ENCODE results near the gene AOPEP. TPM values are rescaled to one million over a fixed set of nuclear protein-coding genes. Genes with fewer than 3 reads are reported as not detected.

The AOPEP gene
- polyA plus RNA-seq, 1 donor from 2014 or later, result 10.0 TPM

DNA sequence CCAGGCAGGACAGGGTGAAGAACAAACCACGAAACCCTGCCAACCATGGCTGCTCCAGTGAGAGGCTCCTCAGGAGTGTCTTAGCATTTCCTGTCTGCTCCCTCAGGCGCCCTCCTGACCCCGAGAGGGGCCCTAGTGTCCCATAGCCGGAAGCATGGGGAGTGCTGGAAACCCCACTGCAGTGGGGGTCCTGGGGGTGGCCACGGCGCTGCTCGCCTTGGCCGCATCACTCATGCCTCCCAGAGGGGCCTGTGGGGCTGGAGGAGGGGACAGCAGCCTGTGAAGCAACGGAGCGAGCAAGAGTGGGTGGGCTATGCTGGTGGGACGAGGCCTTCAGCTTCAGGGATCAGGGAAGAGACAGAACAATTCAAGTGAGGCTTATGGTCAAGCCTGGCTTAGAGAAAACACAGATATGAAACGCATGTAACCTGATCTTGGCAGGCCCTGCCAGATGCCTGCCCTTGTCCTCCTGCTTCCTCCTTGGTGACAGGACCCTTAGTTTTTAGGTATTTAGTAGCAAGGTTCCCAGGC lies 372.0 kb downstream of the AOPEP start:
- Histone ChIP-seq H3K4me3 (ENCODE audit: low read length) (no peak overlapping the region), H3K9me2 (ENCODE audit: insufficient read depth, low read length) (no peaks in the 10 kb centered on the region), H3K36me3 (ENCODE audit: insufficient read depth, low read length) (no peaks in the 10 kb centered on the region), H3K9ac (ENCODE audit: low read length) (no peak overlapping the region), H3K27me3 (ENCODE audit: insufficient read depth, low read depth, low read length) (no peaks in the 10 kb centered on the region), H4K20me1 (ENCODE audit: insufficient read depth) (no peaks in the 10 kb centered on the region), H3K4me2 (ENCODE audit: low read length) (no peak overlapping the region), H3F3A (ENCODE audit: insufficient read depth, low read length, poor library complexity, severe bottlenecking) (no peaks in the 10 kb centered on the region), H3K9me3 (ENCODE audit: low read length) (no peaks in the 10 kb centered on the region), H2AFZ (ENCODE audit: low read depth, low read length) (no peak overlapping the region), H3K27ac (ENCODE audit: low read length) (no peak overlapping the region), H3K79me2 (replicated peaks; ENCODE audit: insufficient read depth, low read length) (no peaks in the 10 kb centered on the region)
- no peak for TF ChIP-seq MXI1 (conservative IDR thresholded peaks at IDR 0.05; ENCODE audit: poor library complexity, severe bottlenecking)
- TF ChIP-seq, protein P1, sequence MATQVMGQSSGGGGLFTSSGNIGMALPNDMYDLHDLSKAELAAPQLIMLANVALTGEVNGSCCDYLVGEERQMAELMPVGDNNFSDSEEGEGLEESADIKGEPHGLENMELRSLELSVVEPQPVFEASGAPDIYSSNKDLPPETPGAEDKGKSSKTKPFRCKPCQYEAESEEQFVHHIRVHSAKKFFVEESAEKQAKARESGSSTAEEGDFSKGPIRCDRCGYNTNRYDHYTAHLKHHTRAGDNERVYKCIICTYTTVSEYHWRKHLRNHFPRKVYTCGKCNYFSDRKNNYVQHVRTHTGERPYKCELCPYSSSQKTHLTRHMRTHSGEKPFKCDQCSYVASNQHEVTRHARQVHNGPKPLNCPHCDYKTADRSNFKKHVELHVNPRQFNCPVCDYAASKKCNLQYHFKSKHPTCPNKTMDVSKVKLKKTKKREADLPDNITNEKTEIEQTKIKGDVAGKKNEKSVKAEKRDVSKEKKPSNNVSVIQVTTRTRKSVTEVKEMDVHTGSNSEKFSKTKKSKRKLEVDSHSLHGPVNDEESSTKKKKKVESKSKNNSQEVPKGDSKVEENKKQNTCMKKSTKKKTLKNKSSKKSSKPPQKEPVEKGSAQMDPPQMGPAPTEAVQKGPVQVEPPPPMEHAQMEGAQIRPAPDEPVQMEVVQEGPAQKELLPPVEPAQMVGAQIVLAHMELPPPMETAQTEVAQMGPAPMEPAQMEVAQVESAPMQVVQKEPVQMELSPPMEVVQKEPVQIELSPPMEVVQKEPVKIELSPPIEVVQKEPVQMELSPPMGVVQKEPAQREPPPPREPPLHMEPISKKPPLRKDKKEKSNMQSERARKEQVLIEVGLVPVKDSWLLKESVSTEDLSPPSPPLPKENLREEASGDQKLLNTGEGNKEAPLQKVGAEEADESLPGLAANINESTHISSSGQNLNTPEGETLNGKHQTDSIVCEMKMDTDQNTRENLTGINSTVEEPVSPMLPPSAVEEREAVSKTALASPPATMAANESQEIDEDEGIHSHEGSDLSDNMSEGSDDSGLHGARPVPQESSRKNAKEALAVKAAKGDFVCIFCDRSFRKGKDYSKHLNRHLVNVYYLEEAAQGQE (IDR thresholded peaks at IDR 0.05; ENCODE audit: borderline replicate concordance), result no peak
- no peak for TF ChIP-seq CTCF (IDR thresholded peaks at IDR 0.05; ENCODE audit: poor library complexity, severe bottlenecking)
- no peak for TF ChIP-seq RAD21 (conservative IDR thresholded peaks at IDR 0.05)
- TF ChIP-seq TAF1 (IDR thresholded peaks at IDR 0.05; ENCODE audit: low read depth), result no peak
- no peak for TF ChIP-seq POLR2AphosphoS5 (IDR thresholded peaks at IDR 0.05)

DNA sequence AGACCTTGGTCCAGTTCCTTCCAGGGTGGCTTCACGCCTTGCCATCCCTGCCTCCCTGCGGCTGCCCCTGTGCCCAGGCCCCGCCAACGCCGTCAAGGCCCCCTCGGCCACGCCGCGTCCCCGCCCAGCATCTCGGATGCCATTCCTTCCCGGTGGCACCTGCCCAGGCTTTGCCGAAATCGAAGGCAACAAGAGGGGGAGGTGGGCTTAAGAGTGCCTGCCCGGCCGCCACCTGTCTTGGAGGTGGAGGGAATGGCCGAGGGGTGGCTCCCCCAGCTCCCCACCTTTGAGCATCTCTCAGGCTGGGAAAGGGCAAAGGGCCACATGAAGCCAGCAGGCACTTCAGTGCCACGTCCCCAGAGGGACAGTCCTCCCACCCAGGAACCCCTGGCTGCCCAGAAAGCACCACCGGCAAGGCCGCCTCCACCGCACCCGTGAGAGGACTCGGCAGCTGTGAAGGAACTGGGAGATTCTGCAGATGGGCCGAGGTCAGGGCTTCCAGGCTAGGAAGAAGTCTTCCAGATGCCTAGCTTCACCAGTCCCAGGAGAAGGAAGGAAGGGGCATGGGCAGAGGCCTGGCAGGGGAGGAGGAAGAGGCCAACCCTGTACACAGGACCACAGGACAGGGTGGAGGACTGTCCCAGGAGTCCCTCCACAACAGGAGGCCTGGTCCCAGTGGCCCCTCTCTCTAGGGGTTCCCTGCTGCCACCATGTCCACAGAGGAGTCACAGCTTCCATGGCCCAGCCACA lies 373.0 kb downstream of the AOPEP start:
- Histone ChIP-seq H3F3A (ENCODE audit: insufficient read depth, low read length, poor library complexity, severe bottlenecking) (no peaks in the 10 kb centered on the region), H2AFZ (ENCODE audit: low read depth, low read length) (no peak overlapping the region), H3K9me3 (ENCODE audit: low read length) (no peaks in the 10 kb centered on the region), H4K20me1 (ENCODE audit: insufficient read depth) (no peaks in the 10 kb centered on the region), H3K4me2 (ENCODE audit: low read length) (no peak overlapping the region), H3K27me3 (ENCODE audit: insufficient read depth, low read depth, low read length) (no peaks in the 10 kb centered on the region), H3K79me2 (replicated peaks; ENCODE audit: insufficient read depth, low read length) (no peaks in the 10 kb centered on the region), H3K27ac (ENCODE audit: low read length) (no peak overlapping the region), H3K9ac (ENCODE audit: low read length) (no peak overlapping the region), H3K9me2 (ENCODE audit: insufficient read depth, low read length) (no peaks in the 10 kb centered on the region), H3K4me3 (ENCODE audit: low read length) (no peak overlapping the region), H3K36me3 (ENCODE audit: insufficient read depth, low read length) (no peaks in the 10 kb centered on the region)
- no peak for TF ChIP-seq SMC3 (conservative IDR thresholded peaks at IDR 0.05; ENCODE audit: poor library complexity)
- TF ChIP-seq EZH2 (IDR thresholded peaks at IDR 0.05; ENCODE audit: borderline replicate concordance, insufficient read depth, low read length, poor library complexity, severe bottlenecking), result no peak
- no peak for TF ChIP-seq TAF1 (IDR thresholded peaks at IDR 0.05; ENCODE audit: low read depth)
- no peak for TF ChIP-seq CTCF (IDR thresholded peaks at IDR 0.05; ENCODE audit: poor library complexity, severe bottlenecking)
- TF ChIP-seq, protein P1 (IDR thresholded peaks at IDR 0.05; ENCODE audit: borderline replicate concordance), result no peak
- no peak for TF ChIP-seq RAD21 (conservative IDR thresholded peaks at IDR 0.05)
- TF ChIP-seq EP300 (conservative IDR thresholded peaks at IDR 0.05; ENCODE audit: poor library complexity, severe bottlenecking), result no peak
- no peak for TF ChIP-seq MXI1 (conservative IDR thresholded peaks at IDR 0.05; ENCODE audit: poor library complexity, severe bottlenecking)
- TF ChIP-seq POLR2AphosphoS5 (IDR thresholded peaks at IDR 0.05), result no peak
